ENCODE measurements around the gene IFITM10.
"Not testable (repeated sequence)": the region's sequence is repeated elsewhere in the genome, so short reads cannot be mapped to it uniquely, and the experiment has no call there.

The IFITM10 gene

DNA sequence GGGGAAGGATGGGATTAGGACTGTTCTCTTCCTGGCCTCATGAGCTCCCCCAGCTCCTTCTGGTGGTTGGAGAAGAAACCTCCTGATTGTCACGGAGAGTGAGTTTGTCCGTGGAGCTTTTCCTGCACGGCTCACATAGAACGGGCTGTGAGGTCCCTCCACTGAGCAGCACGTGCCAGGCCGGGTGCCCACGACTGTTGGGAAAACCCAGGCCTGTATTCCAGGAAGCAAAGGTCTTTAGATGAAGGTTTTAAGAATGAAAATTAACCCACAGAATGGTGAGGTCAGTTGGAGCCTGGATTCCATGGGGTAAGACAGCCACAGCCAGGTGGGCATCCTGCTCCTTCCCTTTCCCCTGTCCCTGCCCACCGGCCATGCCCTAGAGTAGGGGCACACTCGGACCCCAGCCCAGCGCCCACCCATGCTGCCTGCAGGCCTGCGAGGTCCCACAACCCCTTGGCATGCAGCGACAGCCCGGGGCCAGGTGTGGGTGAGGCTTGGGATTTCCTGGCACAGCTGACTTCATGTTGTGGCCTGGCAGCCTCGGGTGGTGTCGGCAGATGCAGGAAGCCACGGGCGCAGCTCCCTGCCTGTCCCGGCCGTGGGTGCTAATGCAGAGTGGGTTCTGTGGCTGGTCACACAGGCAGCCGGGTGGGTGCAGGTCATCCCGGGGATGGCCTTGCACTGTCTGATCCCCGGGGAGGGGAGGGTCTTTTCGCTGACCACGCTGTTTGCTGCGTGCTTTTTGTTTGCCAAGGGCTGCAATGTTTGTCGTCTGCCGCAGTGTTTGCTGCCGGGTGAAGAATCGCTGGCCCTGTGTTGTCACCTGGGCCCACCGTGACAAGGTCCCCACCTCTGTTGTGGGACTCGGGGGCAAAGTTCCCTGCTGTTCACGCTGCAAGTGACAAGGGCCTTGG, 60.9 kb downstream of the IFITM10 start:
- not testable (repeated sequence) for DNase-seq

DNA sequence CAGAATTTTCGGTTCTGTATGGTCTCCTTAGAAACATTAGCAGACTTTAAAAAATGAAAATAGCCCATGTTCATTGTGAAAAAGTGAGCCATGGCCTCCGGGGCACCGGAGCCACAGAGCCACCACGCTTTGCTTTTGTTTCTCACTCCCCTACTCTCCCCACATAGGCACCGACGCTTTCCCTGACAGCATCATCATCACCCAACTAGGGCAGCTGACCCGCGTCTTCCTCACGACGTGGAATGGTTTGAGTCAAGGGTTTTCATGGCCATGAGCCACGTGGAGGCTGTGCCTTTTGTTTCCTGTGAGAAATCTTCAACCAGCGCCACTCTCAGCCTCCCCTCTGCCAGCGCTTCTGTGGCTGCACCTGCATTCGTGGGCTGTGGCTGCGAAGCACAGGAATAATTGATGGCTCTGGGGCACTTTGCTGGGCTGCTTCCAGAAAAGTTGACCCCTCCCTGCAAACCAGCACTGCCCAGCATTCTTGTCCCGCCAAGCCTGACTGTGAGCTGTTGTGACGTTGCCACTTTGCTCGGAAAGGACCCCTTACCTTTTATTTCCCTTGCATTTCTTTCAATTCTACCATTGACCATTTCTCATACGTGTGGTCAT, 62.0 kb downstream of the IFITM10 start:
- not testable (repeated sequence) for DNase-seq

DNA sequence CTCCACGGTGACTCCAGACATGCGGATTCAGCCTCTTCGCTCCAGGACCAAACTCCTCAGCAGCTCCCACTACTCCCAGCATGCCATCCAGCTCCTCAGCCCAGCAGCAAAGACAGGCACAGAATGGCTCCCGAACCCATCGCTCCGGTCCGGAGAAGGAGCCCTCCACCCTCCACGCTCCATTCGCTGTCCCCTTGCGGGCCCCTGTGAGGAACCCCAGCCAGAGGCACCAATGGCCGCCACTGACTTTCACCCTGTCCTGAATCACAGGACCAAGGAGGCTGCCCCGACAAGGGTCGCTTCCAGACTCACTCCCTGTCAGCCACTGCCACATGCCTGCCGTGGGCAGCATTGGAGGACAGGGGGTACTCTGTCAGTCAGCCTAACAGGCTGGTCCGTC, 64.2 kb downstream of the IFITM10 start:
- DNase-seq, result not testable (repeated sequence)

DNA sequence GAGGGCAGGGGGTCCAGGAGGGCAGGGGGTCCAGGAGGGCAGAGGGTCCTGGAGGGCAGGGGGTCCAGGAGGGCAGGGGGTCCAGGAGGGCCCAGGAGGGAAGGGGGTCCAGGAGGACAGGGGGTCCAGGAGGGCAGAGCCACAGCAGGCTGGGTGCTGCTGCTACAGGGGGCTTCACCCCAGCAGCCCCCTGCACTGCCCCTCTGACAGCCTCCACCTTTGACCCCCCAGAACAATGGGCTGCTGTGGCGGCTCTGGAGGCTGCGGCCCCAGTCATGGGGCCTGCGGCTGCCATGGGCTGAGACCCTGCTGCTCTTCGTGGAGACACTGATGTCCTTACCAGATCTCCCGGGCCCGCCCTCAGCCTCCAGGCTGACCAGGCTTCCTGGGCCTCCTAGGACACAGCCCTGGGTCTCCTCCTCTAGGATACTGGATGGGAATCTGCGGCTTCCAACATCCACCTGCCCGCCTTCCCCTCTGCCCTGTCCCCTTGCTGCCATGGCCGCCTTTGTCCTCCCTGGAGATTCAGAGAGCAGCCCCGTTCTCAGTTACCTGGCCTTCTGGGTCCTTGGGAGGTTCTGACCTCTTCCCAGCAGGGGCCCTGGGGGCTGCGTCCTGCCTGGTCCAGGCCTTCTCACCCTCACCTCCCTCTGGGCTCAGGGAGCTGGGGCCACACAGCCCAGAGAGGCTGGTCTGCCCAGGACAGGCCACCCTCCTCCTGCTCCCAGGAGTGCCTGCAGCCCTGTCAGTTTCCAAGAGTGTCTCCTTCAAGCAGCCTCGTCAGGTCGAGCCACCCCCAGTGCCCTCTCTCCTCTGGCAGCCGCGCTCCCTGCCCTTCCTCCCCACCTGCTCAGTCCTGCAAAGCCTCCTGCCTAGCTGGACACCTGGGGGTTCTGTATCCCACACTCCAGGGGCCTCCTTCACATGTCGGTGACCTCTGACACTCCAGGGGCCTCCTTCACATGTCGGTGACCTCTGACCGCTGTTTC, 65.2 kb downstream of the IFITM10 start:
- DNase-seq, result not testable (repeated sequence)

DNA sequence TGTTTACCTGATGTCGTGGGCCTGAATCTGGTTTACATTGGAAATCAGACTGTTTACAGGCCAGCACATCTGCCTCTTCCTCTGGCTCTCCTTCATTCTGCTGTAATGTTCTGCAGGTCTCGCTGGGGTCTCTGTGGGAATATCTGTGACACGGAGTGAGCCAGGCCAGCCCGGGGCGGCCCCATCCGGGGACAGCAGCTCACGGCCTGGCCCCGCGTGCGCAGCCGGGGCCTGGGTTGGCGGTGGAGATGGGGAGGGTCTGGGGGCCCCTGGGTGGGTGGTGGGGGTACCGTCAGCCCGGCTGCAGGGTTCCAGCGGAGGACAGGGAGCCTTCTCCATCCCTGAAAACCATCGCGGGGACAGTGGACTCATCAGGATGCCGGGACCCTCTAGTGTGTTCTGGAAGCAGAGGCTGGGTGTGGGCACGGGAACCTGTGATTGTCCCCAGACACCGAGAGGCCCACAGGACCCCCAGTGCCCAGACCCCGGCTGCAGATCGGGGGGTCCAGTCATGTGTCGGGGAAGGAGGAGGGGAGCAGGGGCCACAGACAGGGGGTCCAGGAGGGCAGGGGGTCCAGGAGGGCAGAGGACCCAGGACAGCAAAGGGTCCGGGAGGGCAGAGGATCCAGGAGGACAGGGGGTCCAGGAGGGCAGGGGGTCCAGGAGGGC, 66.4 kb downstream of the IFITM10 start:
- DNase-seq, result not testable (repeated sequence)

DNA sequence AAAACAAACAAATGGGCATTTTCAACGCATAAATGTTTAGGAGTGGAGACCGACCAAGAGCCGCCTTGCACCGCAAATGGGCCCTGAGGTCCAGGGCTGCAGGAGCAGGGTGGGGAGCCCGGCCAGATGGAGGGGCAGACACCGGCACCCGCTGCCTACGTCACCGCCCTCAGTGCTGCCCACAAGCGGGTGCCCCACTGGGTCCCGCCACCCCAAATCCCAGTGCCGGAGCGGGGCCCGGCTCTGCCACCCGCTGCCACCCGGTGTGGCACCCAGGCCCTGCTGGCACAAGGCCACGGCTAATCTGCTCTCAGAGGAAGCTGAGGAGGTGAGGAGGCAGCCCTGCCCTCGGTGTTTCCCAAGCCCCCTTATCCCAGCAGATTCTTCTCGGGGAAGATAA, 67.2 kb downstream of the IFITM10 start:
- DNase-seq, result not testable (repeated sequence)
